ENCODE data around the gene DCP2.
A peak's percentile ranks its signal among the peaks of the same experiment; 100 is the strongest.

Gene DCP2

DNA sequence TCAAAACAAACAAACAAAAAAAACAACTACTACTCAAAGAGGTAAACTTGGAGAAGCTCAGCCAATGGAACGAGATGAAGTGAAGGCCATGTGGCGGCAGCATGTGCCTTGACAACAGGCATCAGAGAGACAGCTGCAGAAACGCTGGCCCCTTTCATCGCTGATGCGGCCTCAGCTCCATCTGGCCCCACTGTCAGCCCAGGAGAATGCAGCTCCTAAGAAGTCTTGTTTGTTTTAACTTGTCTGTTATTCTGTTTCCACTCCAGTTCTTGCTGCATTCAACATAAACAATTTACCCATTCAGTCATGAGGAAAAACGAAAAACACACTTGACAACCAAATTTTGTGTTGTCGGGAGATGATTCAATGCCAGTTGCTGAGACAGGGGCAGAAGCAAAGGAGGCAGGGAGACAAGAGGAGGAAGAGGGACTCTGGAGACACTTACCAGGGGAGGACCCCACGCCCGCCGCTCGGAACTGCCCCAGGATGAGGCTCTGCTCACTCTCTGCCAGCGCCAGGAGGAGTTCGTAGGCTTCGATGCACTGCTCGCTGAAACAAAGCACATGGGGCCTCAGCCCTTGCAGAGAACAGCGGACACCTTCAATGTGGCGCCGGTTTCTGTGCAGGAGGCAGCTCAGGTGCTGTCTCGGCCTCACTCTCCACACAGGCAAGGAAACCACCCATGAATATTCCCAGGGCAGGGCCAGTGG, 91.2 kb downstream of the DCP2 start:
- DNase-seq (ENCODE audit: low read depth), result peak; percentile 41

DNA sequence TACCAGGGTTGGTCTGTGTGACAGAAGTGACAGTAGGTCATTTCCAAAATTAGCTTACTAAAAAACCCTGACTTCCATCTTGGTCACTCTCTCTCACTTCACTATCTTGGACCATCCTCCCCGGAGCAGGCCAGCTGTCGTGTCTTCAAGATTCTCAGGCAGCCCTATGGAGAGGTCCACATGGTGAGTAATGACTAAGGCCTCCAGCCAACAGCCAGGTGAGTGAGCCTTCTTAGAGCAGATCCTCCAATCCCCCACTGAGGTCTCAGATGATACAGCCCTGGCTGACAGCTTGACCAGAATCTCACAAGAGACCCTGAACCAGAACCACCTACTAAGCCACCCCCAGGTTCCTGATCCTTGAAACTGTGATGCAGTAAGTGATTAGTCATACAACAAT, 92.0 kb downstream of the DCP2 start:
- DNase-seq (ENCODE audit: low read depth), result peak; percentile 66
